CD4-positive, CD25-positive, alpha-beta regulatory T cell (primary cell): ENCODE results near the gene PDGFC. TPM values are rescaled to one million over a fixed set of nuclear protein-coding genes. Genes with fewer than 3 reads are reported as not detected.

Source experiments
- ATAC-seq, 2 donors: fragments of 150-1000 bp; cut with Tn5 transposase; one replicate each; pipeline ENCODE4 v1.10.0; 2021; ENCODE audit warnings: low read depth in 2 of 2, moderate number of reproducible peaks in 2 of 2, moderate library complexity in 1 of 2
- DNase-seq, 3 donors: peaks; one replicate each; pipeline versions ENCODE4 v3.0.0 to v3.0.0-alpha.2; 2012 to 2022; ENCODE audit warnings: mixed read lengths in 1 of 3
- H3K27ac ChIP-seq: one replicate; pipeline ENCODE4 v1.7.0; 2013; ENCODE audit warnings: mild to moderate bottlenecking, low read length; ENCODE audit not compliant: insufficient read depth, poor library complexity, severe bottlenecking
- H3K27me3 ChIP-seq: one replicate; pipeline ENCODE4 v1.7.0; 2013; ENCODE audit warnings: low read length; ENCODE audit not compliant: control insufficient read depth, insufficient read depth
- H3K36me3 ChIP-seq: one replicate; pipeline ENCODE4 v1.7.0; 2013; ENCODE audit warnings: mild to moderate bottlenecking, low read length, moderate library complexity; ENCODE audit not compliant: control insufficient read depth, insufficient read depth
- H3K4me1 ChIP-seq: 2 replicates; pipeline ENCODE4 v1.7.0; 2013; ENCODE audit warnings: mild to moderate bottlenecking, low read length; ENCODE audit not compliant: insufficient read depth, control insufficient read depth, poor library complexity, severe bottlenecking
- H3K4me3 ChIP-seq: one replicate; pipeline ENCODE4 v1.7.0; 2013; ENCODE audit warnings: low read depth, mild to moderate bottlenecking, low read length, moderate library complexity
- H3K9me3 ChIP-seq, 2 experiments: 1 replicate in 1 of 2; 2 replicates in 1 of 2; pipeline ENCODE4 v1.7.0; 2013; ENCODE audit warnings: low read length in 2 of 2, mild to moderate bottlenecking in 1 of 2, moderate library complexity in 1 of 2; ENCODE audit not compliant: control insufficient read depth in 2 of 2
- H3K27ac Mint-ChIP-seq, 3 donors: one replicate each; pipeline ENCODE4 v1.8.0; 2020 to 2022; ENCODE audit warnings: mild to moderate bottlenecking in 3 of 3, mixed read lengths in 3 of 3, moderate library complexity in 2 of 3
- H3K27me3 Mint-ChIP-seq: one replicate; pipeline ENCODE4 v1.8.0; 2022; ENCODE audit warnings: mild to moderate bottlenecking, mixed read lengths
- H3K36me3 Mint-ChIP-seq: one replicate; pipeline ENCODE4 v1.8.0; 2020; ENCODE audit warnings: mixed read lengths
- H3K4me1 Mint-ChIP-seq, 4 donors: one replicate each; pipeline ENCODE4 v1.8.0; 2020 to 2022; ENCODE audit warnings: mixed read lengths in 4 of 4, mild to moderate bottlenecking in 1 of 4
- H3K4me3 Mint-ChIP-seq, 4 donors: one replicate each; pipeline ENCODE4 v1.8.0; 2020 to 2022; ENCODE audit warnings: mild to moderate bottlenecking in 4 of 4, mixed read lengths in 4 of 4, moderate library complexity in 3 of 4
- H3K9me3 Mint-ChIP-seq, 7 donors: one replicate each; pipeline ENCODE4 v1.8.0; 2020 to 2022; ENCODE audit warnings: mixed read lengths in 7 of 7, mild to moderate bottlenecking in 3 of 7, moderate library complexity in 2 of 7
- polyA plus RNA-seq, 4 donors: library from polyadenylated mRNA; unstranded; fragments of 300-500 nt; fragmentation: Illumina TruSeq; gene quantifications; one replicate each; pipeline ENCODE4 v1.2.3, GENCODE V29; 2021
- total RNA-seq: library from RNA; stranded (reverse); gene quantifications from one replicate; pipeline ENCODE4 v1.2.3, GENCODE V29; 2022

The PDGFC gene
- total and polyA plus RNA-seq, 5 donors from 2014 or later: 0.62 TPM; not detected in 4

- Mint-ChIP-seq H3K4me3 (no peak overlapping the region), H3K4me1 (no peaks in the 10 kb centered on the region), H3K9me3 (peaks cover 4 to 29% (median 8%) of the 10 kb centered on the region in 7 donors), H3K36me3 (no peaks in the 10 kb centered on the region), H3K27ac (no peak overlapping the region), H3K27me3 (no peaks in the 10 kb centered on the region)
- no peak for DNase-seq
- Histone ChIP-seq H3K36me3 (no peaks in the 10 kb centered on the region), H3K27ac (no peak overlapping the region), H3K4me3 (no peak overlapping the region), H3K27me3 (no peaks in the 10 kb centered on the region), H3K4me1 (no peaks in the 10 kb centered on the region), H3K9me3 (no peaks in the 10 kb centered on the region)
- ATAC-seq: no peak
Observed at GRCh38 chr4:156754832-156755570, 216.6 kb downstream of the PDGFC start.

GRCh38 chr4:156751486-156751885 is 220.1 kb downstream of the PDGFC start:
- DNase-seq (no peak), ATAC-seq (no peak)
- Histone ChIP-seq H3K36me3 (no peaks in the 10 kb centered on the region), H3K4me1 (no peaks in the 10 kb centered on the region), H3K4me3 (no peak overlapping the region), H3K9me3 (no peaks in the 10 kb centered on the region), H3K27ac (no peak overlapping the region), H3K27me3 (no peaks in the 10 kb centered on the region)
- Mint-ChIP-seq H3K27ac (no peak overlapping the region), H3K4me3 (no peak overlapping the region), H3K4me1 (peaks cover 0 to 5% (median 0%) of the 10 kb centered on the region in 4 donors), H3K9me3 (peaks cover 4 to 22% (median 10%) of the 10 kb centered on the region in 7 donors), H3K27me3 (no peaks in the 10 kb centered on the region), H3K36me3 (no peaks in the 10 kb centered on the region)

- DNase-seq: no peak
- H3K27me3 ChIP-seq: no peaks in the 10 kb centered on the region
- H3K9me3 ChIP-seq: no peaks in the 10 kb centered on the region
- no peak for ATAC-seq
- H3K27ac ChIP-seq: no peak overlapping the region
- H3K4me3 ChIP-seq: no peak overlapping the region
- Mint-ChIP-seq H3K9me3 (peaks cover 0 to 18% (median 9%) of the 10 kb centered on the region in 7 donors), H3K4me1 (peaks cover 0 to 5% (median 0%) of the 10 kb centered on the region in 4 donors), H3K27ac (peak overlapping the region in 1 of 3 donors; percentile 14), H3K4me3 (no peak overlapping the region), H3K36me3 (no peaks in the 10 kb centered on the region), H3K27me3 (no peaks in the 10 kb centered on the region)
- no peaks in the 10 kb centered on the region for H3K4me1 ChIP-seq
- no peaks in the 10 kb centered on the region for H3K36me3 ChIP-seq
Observed at GRCh38 chr4:156749426-156750403, 221.9 kb downstream of the PDGFC start.

GRCh38 chr4:156746111-156746510 is 225.5 kb downstream of the PDGFC start:
- no peak overlapping the region for H3K27ac ChIP-seq
- H3K4me3 Mint-ChIP-seq: no peak overlapping the region
- no peak for ATAC-seq
- DNase-seq: no peak
- no peak overlapping the region for H3K27ac Mint-ChIP-seq
- no peaks in the 10 kb centered on the region for H3K27me3 ChIP-seq
- no peaks in the 10 kb centered on the region for H3K27me3 Mint-ChIP-seq
- H3K9me3 ChIP-seq: no peaks in the 10 kb centered on the region
- H3K4me1 Mint-ChIP-seq: peaks cover 0 to 5% (median 0%) of the 10 kb centered on the region in 4 donors
- H3K36me3 Mint-ChIP-seq: no peaks in the 10 kb centered on the region
- H3K4me1 ChIP-seq: no peaks in the 10 kb centered on the region
- no peak overlapping the region for H3K4me3 ChIP-seq
- H3K9me3 Mint-ChIP-seq: peaks cover 0 to 26% (median 13%) of the 10 kb centered on the region in 7 donors
- H3K36me3 ChIP-seq: no peaks in the 10 kb centered on the region

GRCh38 chr4:156738766-156739165 is 232.8 kb downstream of the PDGFC start:
- H3K9me3 Mint-ChIP-seq: peaks cover 0 to 30% (median 7%) of the 10 kb centered on the region in 7 donors
- no peaks in the 10 kb centered on the region for H3K9me3 ChIP-seq
- no peaks in the 10 kb centered on the region for H3K27me3 Mint-ChIP-seq
- no peak overlapping the region for H3K4me3 Mint-ChIP-seq
- H3K4me1 ChIP-seq: no peaks in the 10 kb centered on the region
- DNase-seq: no peak
- H3K4me3 ChIP-seq: no peak overlapping the region
- ATAC-seq: no peak
- H3K27me3 ChIP-seq: no peaks in the 10 kb centered on the region
- H3K27ac Mint-ChIP-seq: no peak overlapping the region
- no peak overlapping the region for H3K27ac ChIP-seq
- no peaks in the 10 kb centered on the region for H3K4me1 Mint-ChIP-seq
- H3K36me3 ChIP-seq: no peaks in the 10 kb centered on the region
- H3K36me3 Mint-ChIP-seq: no peaks in the 10 kb centered on the region

GRCh38 chr4:156734965-156735895 is 236.4 kb downstream of the PDGFC start:
- Histone ChIP-seq H3K4me3 (no peak overlapping the region), H3K9me3 (peaks cover 0 to 2% of the 10 kb centered on the region in 2 experiments), H3K36me3 (no peaks in the 10 kb centered on the region), H3K4me1 (no peaks in the 10 kb centered on the region), H3K27ac (no peak overlapping the region), H3K27me3 (no peaks in the 10 kb centered on the region)
- no peaks in the 10 kb centered on the region for H3K27me3 Mint-ChIP-seq
- H3K36me3 Mint-ChIP-seq: no peaks in the 10 kb centered on the region
- H3K9me3 Mint-ChIP-seq: peaks cover 4 to 25% (median 7%) of the 10 kb centered on the region in 7 donors
- no peak for ATAC-seq
- H3K4me3 Mint-ChIP-seq: no peak overlapping the region
- H3K27ac Mint-ChIP-seq: no peak overlapping the region
- H3K4me1 Mint-ChIP-seq: no peaks in the 10 kb centered on the region
- no peak for DNase-seq

GRCh38 chr4:156733582-156733981 is 238.0 kb downstream of the PDGFC start:
- Histone ChIP-seq H3K27ac (no peak overlapping the region), H3K27me3 (no peaks in the 10 kb centered on the region), H3K4me3 (no peak overlapping the region), H3K36me3 (no peaks in the 10 kb centered on the region), H3K9me3 (peaks cover 0 to 2% of the 10 kb centered on the region in 2 experiments), H3K4me1 (no peaks in the 10 kb centered on the region)
- no peak overlapping the region for H3K4me3 Mint-ChIP-seq
- H3K36me3 Mint-ChIP-seq: no peaks in the 10 kb centered on the region
- no peak for ATAC-seq
- H3K27ac Mint-ChIP-seq: no peak overlapping the region
- no peaks in the 10 kb centered on the region for H3K27me3 Mint-ChIP-seq
- H3K9me3 Mint-ChIP-seq: peaks cover 6 to 26% (median 9%) of the 10 kb centered on the region in 7 donors
- H3K4me1 Mint-ChIP-seq: no peaks in the 10 kb centered on the region
- no peak for DNase-seq
